HepG2 (cell line): ENCODE data around the gene KLHL11. TPM values are rescaled to one million over a fixed set of nuclear protein-coding genes. Genes with fewer than 3 reads are reported as not detected.

Experiments used
- AKNA ChIP-seq: sonication (generic); formaldehyde crosslinking; IDR thresholded peaks from 2 replicates; pipeline ENCODE4 v1.4.0; 2020; ENCODE audit warnings: missing genetic modification reagents, borderline replicate concordance
- ARHGAP35 ChIP-seq: sonication (generic); formaldehyde crosslinking; IDR thresholded peaks from 2 replicates; pipeline ENCODE4 v1.9.0; 2022; ENCODE audit warnings: mild to moderate bottlenecking, inconsistent platforms, moderate library complexity, missing genetic modification reagents, borderline replicate concordance
- DNMT1 ChIP-seq: sonication (generic); formaldehyde crosslinking; IDR thresholded peaks from 2 replicates; pipeline ENCODE4 v1.5.1; 2020; ENCODE audit warnings: mild to moderate bottlenecking, missing genetic modification reagents
- HMG20A ChIP-seq: IDR thresholded peaks from 2 replicates; pipeline ENCODE4 v1.6.1; 2016; ENCODE audit warnings: borderline replicate concordance
- IRF2 ChIP-seq: IDR thresholded peaks from 2 replicates; pipeline ENCODE4 v1.6.1; 2018; ENCODE audit warnings: missing genetic modification reagents, missing compliant biosample characterization
- POGK ChIP-seq: sonication (generic); formaldehyde crosslinking; conservative IDR thresholded peaks from 2 replicates; pipeline ENCODE4 v1.8.0; 2022; ENCODE audit warnings: mild to moderate bottlenecking, moderate library complexity, missing genetic modification reagents
- SALL2 ChIP-seq: sonication (generic); formaldehyde crosslinking; IDR thresholded peaks from 2 replicates; pipeline ENCODE4 v1.8.1; 2023; ENCODE audit warnings: mild to moderate bottlenecking, missing genetic modification reagents, inconsistent platforms
- ZBTB43 ChIP-seq: sonication (generic); formaldehyde crosslinking; conservative IDR thresholded peaks from 2 replicates; pipeline ENCODE4 v1.4.0; 2020; ENCODE audit warnings: missing genetic modification reagents
- ZHX2 ChIP-seq, 2 experiments: sonication (generic) in 1 of 2; formaldehyde crosslinking in 1 of 2; IDR thresholded peaks; 2 replicates each; pipeline versions ENCODE4 v1.6.1 to v1.9.0; 2014 to 2022; ENCODE audit warnings: antibody characterized with exemption in 1 of 2, borderline replicate concordance in 1 of 2, inconsistent platforms in 1 of 2, low read depth in 1 of 2, missing genetic modification reagents in 1 of 2
- ZNF253 ChIP-seq: sonication (generic); formaldehyde crosslinking; IDR thresholded peaks from 2 replicates; pipeline ENCODE4 v1.8.0; 2022; ENCODE audit warnings: mild to moderate bottlenecking, missing genetic modification reagents, borderline replicate concordance
- ZNF761 ChIP-seq: sonication (generic); formaldehyde crosslinking; conservative IDR thresholded peaks from 2 replicates; pipeline ENCODE4 v1.4.0; 2020; ENCODE audit warnings: mild to moderate bottlenecking, missing genetic modification reagents
- polyA plus RNA-seq, 8 experiments: library from polyadenylated mRNA; depleted of rRNA in 3 of 8; stranded (reverse) in 7 of 8; unstranded in 1 of 8; fragments of >200 nt; fragmentation: Illumina TruSeq in 4 of 8; extraction: Trizol in 4 of 8; gene quantifications; 2 replicates each; pipeline versions ENCODE4 v1.2.1 to v1.2.3, GENCODE V29; 2011 to 2016; ENCODE audit warnings: low read depth in 4 of 8, missing spikeins in 1 of 8, mixed read lengths in 1 of 8; ENCODE audit not compliant: insufficient read depth in 1 of 8
- total RNA-seq, 5 experiments: library from RNA; depleted of rRNA; stranded (reverse); fragments of >200 nt; fragmentation: Illumina TruSeq; extraction: Trizol; gene quantifications; 2 replicates each; pipeline ENCODE4 v1.2.3, GENCODE V29; 2016; ENCODE audit warnings: low read depth in 1 of 5

The KLHL11 gene
- total and polyA plus RNA-seq, 2 of the 13 experiments (the other 11 are each of a cell fraction or from before 2014, with no cell fraction given): 7.7 to 27.5 TPM

- TF ChIP-seq ZHX2 (IDR thresholded peaks at IDR 0.05; ENCODE audit: low read depth): no peak
- TF ChIP-seq ZHX2 (CRISPR knock-in tag; IDR thresholded peaks at IDR 0.05; ENCODE audit: borderline replicate concordance): 0 out of 2 replicates have a peak, but pooled peaks have one; percentile 7
- no peak for TF ChIP-seq IRF2 (CRISPR knock-in tag)
- TF ChIP-seq POGK (CRISPR knock-in tag): peak; percentile 66
- TF ChIP-seq ARHGAP35 (CRISPR knock-in tag): peak; percentile 64
- TF ChIP-seq AKNA (CRISPR knock-in tag): no peak
- peak; percentile 20 for TF ChIP-seq SALL2 (CRISPR knock-in tag)
- TF ChIP-seq ZBTB43: no peak
- 0 out of 2 replicates have a peak, but pooled peaks have one; percentile 62 for TF ChIP-seq ZNF761
- TF ChIP-seq DNMT1 (CRISPR knock-in tag): 0 out of 2 replicates have a peak, but pooled peaks have one; percentile 33
- no peak for TF ChIP-seq HMG20A (CRISPR knock-in tag)
- no peak for TF ChIP-seq ZNF253 (CRISPR knock-in tag)
These were observed 29.2 kb downstream of the KLHL11 start, which contains the start of gene NT5C3B (continued) for GRCh38 chr17:41835800-41836549.
